ENCODE measurements around the gene GALNT10. TPM values are rescaled to one million over a fixed set of nuclear protein-coding genes. Genes with fewer than 3 reads are reported as not detected.

The GALNT10 gene
- total and polyA plus RNA-seq, 8 donors = 5.3 to 76.4 (median 27.4) TPM

DNA sequence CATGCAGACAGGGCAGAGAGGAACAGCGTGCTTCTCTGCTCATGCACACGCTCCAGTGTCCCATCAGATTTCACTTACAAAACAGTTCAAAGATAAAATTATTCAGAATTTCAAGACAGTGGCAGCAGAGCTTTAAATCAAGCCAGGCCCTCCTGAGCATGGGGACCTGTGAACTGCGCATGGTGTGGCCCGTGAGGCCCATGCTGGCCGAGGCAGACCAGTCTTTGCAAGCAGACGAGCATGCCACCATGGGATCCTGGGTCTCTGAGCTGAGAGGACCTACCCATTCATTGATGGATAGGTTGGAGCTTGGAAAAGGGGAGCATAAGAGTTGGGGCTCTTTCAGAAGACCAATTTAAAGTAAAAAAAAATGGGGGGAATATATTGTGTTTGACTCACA lies 220.3 kb downstream of the GALNT10 start:
- H3K9me3 ChIP-seq = no peaks in the 10 kb centered on the region
- H3K4me1 ChIP-seq = peaks cover 0 to under 1% (median 0%) of the 10 kb centered on the region in 4 donors
- TF ChIP-seq POLR2AphosphoS5 (IDR thresholded peaks at IDR 0.05) (no peak), CTCF (IDR thresholded peaks at IDR 0.05) (no peak), EP300 (IDR thresholded peaks at IDR 0.05) (no peak), POLR2A (IDR thresholded peaks at IDR 0.05) (no peak)
- H3K27me3 ChIP-seq = no peaks in the 10 kb centered on the region
- intact Hi-C loops (cut with DNase I; ENCODE audit: low total_unique reads) = no loop called here
- H3K27ac ChIP-seq = no peak overlapping the region
- peaks cover 23 to 70% (median 58%) of the 10 kb centered on the region in 4 donors for H3K36me3 ChIP-seq
- 81 to 91% (median 88%) methylated on average over 6 of the region's 6 CpGs for WGBS, 5 donors
- DNase-seq = no peak
- H3K4me3 ChIP-seq = no peak overlapping the region

GRCh38 chr5:154411338-154411737 lies 220.8 kb downstream of the GALNT10 start:
- H3K36me3 ChIP-seq = peaks cover 23 to 75% (median 63%) of the 10 kb centered on the region in 4 donors
- H3K27ac ChIP-seq = no peak overlapping the region
- H3K9me3 ChIP-seq = no peaks in the 10 kb centered on the region
- TF ChIP-seq CTCF (IDR thresholded peaks at IDR 0.05) (no peak), POLR2A (IDR thresholded peaks at IDR 0.05) (no peak), EP300 (IDR thresholded peaks at IDR 0.05) (no peak), POLR2AphosphoS5 (IDR thresholded peaks at IDR 0.05) (no peak)
- DNase-seq = no peak
- no peak overlapping the region for H3K4me3 ChIP-seq
- WGBS, 5 donors = 92 to 98% (median 97%) methylated on average over 5 of the region's 5 CpGs
- intact Hi-C loops (cut with DNase I; ENCODE audit: low total_unique reads) = no loop called here
- H3K4me1 ChIP-seq = no peaks in the 10 kb centered on the region
- H3K27me3 ChIP-seq = no peaks in the 10 kb centered on the region

DNA sequence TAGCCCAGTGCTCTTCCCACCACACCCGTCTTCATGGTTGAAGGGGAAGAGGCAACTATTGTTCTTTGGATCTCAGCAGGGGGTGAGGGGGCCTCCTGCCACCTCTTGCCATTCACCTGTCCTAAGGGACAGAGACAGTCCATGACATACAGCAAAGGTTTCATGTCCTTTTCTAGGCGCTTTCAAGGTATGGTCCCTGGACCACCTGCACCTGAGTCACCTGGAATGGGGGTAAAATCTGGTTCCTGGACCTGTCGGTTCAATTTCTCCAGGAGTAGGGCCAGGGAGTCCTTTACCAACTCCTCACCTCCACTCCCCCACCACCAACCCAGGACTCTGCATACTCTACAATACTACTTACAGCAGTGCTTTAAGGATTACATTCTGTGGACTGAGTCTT lies 221.8 kb downstream of the GALNT10 start:
- TF ChIP-seq CTCF (IDR thresholded peaks at IDR 0.05) (no peak), POLR2A (IDR thresholded peaks at IDR 0.05) (no peak), POLR2AphosphoS5 (IDR thresholded peaks at IDR 0.05) (no peak), EP300 (IDR thresholded peaks at IDR 0.05) (no peak)
- WGBS, 5 donors = 92 to 100% (median 96%) methylated on average over 3 of the region's 3 CpGs
- Histone ChIP-seq H3K27me3 (no peaks in the 10 kb centered on the region), H3K36me3 (peaks cover 28 to 85% (median 73%) of the 10 kb centered on the region in 4 donors), H3K9me3 (no peaks in the 10 kb centered on the region), H3K27ac (no peak overlapping the region), H3K4me3 (no peak overlapping the region), H3K4me1 (no peaks in the 10 kb centered on the region)
- no peak for DNase-seq
- intact Hi-C loops (cut with DNase I; ENCODE audit: low total_unique reads) = no loop called here

GRCh38 chr5:154412925-154413324 lies 222.4 kb downstream of the GALNT10 start:
- Histone ChIP-seq H3K27ac (no peak overlapping the region), H3K4me1 (peaks cover 0 to 4% (median 0%) of the 10 kb centered on the region in 4 donors), H3K27me3 (no peaks in the 10 kb centered on the region), H3K4me3 (no peak overlapping the region), H3K9me3 (no peaks in the 10 kb centered on the region), H3K36me3 (peaks cover 34 to 91% (median 79%) of the 10 kb centered on the region in 4 donors)
- intact Hi-C loops (cut with DNase I; ENCODE audit: low total_unique reads) = no loop called here
- WGBS, 5 donors = 88 to 94% (median 93%) methylated on average over 9 of the region's 9 CpGs
- TF ChIP-seq CTCF (IDR thresholded peaks at IDR 0.05) (no peak), POLR2A (IDR thresholded peaks at IDR 0.05) (no peak), EP300 (IDR thresholded peaks at IDR 0.05) (no peak), POLR2AphosphoS5 (IDR thresholded peaks at IDR 0.05) (no peak)
- DNase-seq = no peak

Measured in stomach (tissue), 9 donors.